Breast epithelium (tissue), 3 donors: ENCODE results near the gene DCN.

Experiments used
- CTCF ChIP-seq, 3 donors: fragments of 450-650 bp; IDR thresholded peaks; one replicate each; pipeline ENCODE4 v1.5.1; 2016 to 2017; ENCODE audit warnings: antibody characterized with exemption in 3 of 3, mild to moderate bottlenecking in 3 of 3, moderate library complexity in 3 of 3
- POLR2A ChIP-seq: fragments of 450-650 bp; IDR thresholded peaks from one replicate; pipeline ENCODE4 v1.6.1; 2016; ENCODE audit warnings: antibody characterized with exemption, mild to moderate bottlenecking, moderate library complexity

- TF ChIP-seq CTCF (IDR thresholded peaks at IDR 0.05) (no peak), POLR2A (no peak)
These were observed 29.2 kb upstream of the DCN start for GRCh38 chr12:91211866-91212265.
